HG02798 (cell line): ENCODE results near the gene CHRNA4.
"Not testable (repeated sequence)": the region's sequence is repeated elsewhere in the genome, so short reads cannot be mapped to it uniquely, and the experiment has no call there.

ENCODE experiments used
- ATAC-seq: cut with Tn5 transposase; IDR thresholded peaks from one replicate; pipeline ENCODE4 v1.9.1; 2021; ENCODE audit warnings: mild to moderate bottlenecking; ENCODE audit not compliant: unreplicated experiment, poor library complexity

CHRNA4 gene

GRCh38 chr20:63339154-63340094 lies 21.7 kb downstream of the CHRNA4 start:
- not testable (repeated sequence) for ATAC-seq

DNA sequence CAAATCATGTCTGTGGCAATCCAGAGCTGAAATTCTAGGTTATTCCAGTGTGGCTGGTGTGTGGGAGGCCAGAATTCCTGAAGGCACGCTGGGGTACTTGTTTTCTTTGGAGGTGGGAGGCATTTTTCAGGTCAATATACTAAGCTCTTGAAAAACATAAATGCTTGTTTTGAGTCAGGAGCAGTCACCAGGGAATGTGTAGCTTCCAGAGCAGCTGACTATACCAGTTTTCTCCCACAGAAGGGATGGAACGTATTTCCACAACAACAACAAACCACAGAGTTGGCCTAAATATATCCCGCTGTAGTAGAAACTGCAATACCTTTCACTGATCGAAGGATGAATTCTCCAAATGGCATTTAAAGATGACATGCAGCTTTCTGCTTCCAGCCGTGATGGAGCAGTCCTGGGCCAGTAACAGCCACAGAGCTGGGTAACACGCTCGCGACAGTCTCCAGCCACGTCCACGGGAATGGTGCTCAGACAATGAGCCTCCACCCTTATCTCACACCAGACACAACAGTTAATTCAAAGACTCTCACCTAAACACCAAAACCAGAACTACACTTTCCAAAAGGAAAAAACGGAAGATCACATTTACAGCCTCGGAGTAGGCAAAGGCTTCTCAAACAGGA lies 23.2 kb downstream of the CHRNA4 start:
- ATAC-seq: no peak

DNA sequence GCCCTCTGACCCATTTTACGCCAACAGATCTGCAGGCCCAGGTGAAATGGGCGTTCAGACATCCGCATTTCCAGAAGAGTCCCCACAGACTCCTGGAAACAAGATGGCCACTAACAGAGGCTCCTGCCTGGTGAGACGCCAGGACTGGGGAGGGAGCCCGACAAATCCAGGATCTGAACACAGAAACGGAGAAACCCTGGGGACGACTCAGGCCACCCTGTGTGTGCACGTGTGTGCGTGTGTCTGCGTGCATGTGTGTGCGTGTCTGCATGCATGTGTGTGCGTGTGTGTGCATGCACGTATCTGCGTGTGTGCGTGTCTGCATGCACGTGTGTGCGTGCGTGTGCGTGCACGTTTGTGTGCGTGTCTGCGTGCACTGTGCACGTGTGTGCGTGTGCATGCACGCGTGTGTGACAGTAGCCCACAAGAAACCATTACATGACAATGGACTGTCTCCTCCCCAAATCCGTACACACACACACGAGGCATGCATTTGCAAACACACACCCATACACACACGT lies 24.9 kb downstream of the CHRNA4 start:
- no peak for ATAC-seq

DNA sequence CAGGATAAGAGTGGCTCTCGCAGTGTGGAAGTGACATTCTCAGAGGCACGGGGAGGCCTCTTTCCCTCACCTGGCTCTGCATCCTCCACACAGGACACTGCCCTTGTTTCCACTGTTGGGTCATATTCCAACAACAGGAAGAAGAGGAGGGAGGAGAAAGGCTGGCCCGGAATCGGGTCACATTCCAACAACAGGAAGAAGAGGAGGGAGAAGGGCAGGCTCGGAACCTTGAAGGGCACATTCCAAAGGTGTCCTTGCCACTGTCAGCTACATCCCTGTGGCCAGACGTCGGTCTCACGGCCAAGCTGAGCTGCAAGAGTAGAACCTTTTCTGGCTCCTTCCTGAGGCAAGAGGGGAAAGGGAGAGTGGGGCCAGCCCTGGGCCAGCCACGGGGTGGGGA lies 25.4 kb downstream of the CHRNA4 start:
- no peak for ATAC-seq

DNA sequence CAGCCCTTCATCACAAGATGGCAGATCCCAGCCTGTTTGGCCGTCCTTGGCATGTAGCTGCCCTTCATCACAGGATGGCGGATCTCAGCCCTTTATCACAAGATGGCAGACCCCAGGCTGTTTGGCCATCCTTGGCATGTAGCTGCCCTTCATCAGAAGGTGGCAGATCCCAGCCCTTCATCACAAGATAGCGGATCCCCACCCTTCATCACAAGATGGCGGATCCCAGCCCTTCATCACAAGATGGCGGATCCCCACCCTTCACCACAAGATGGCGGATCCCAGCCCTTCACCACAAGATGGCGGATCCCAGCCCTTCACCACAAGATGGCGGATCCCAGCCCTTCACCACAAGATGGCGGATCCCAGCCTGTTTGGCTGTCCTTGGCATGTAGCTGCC lies 26.1 kb downstream of the CHRNA4 start:
- not testable (repeated sequence) for ATAC-seq

- no peak for ATAC-seq
Observed at GRCh38 chr20:63334356-63334755, 26.8 kb downstream of the CHRNA4 start.

GRCh38 chr20:63333241-63333836 lies 27.8 kb downstream of the CHRNA4 start:
- no peak for ATAC-seq

GRCh38 chr20:63332488-63333240 lies 28.5 kb downstream of the CHRNA4 start:
- ATAC-seq: no peak

DNA sequence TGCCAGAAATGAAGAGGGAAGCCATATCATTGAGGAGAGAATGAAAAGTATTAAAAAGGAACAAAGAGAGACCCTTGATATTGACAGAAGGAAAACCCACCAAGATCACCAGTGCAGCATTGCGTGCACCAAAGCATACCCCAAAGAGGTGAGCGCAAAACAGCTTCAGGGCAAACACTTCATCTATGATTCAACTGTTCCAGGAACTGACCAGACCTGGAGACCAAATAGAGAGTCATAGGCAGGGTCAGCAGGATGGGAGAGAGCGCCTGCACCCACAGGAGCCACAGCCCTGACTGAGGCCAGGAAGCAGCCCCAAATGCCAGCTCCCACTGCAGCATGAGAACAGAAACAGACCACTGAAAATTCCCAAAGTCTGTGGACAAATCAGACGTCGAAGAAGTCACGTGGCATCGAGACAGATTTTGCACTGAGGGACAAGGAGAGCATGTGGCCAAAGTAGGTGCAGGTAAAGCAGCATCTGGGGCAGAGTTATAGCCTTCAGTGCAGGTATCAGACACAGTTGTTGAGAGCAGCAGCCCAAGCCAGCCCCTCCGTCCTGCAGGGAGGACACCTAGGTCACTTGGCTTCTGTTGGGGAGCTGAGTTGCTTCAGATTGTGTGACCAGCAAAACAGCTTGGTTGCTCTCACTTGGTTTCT lies 29.3 kb downstream of the CHRNA4 start:
- no peak for ATAC-seq

DNA sequence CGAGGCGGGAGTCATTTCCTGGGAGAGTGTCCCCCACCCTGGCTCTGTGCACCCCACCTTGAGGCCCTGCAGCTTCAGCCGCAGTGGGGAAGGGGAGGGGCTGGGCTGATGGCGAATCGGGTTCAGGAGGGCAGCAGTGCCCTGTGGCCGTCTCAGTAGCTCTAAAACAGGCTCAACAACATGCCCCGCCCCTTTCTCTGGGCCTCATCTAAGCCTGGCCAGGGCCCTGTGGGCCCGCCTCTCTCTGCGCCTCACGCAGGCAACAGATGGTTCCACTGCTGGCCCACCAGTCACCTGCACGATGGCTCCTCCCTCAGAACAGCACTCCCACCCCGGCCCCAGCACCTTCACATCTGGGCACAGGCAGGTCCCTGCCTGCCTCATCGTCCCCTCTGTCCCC lies 30.2 kb downstream of the CHRNA4 start:
- no peak for ATAC-seq

GRCh38 chr20:63330084-63330760 lies 30.9 kb downstream of the CHRNA4 start:
- ATAC-seq: no peak

- no peak for ATAC-seq
Observed at GRCh38 chr20:63329331-63330083, 31.6 kb downstream of the CHRNA4 start.

DNA sequence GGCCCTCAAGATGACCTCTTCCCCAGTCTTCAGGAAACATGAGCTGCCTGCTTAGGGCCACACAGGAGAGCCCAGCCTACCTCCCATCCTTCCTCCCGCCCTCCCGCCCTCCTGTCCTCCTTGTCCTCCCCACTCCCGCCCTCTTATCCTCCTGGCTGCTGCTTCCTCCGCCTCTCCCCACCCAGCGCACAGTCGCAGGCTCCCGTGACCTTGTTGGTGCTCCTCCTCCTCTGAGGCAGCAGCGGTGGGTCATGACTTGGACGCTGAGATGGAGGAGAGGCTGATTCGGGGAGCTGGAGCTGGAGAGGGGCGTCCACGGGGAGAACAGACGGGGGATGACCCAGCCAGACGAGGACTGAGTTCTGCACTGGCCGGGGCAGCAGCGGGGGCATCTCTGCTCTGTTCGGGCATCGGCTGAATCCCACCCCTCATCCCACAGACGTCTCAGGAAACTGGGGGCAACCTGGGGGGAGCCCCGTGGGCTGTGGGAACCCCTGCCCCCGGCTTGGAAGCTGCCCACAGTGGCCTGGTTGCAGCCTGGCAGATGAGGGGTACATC lies 32.4 kb downstream of the CHRNA4 start:
- ATAC-seq: no peak

DNA sequence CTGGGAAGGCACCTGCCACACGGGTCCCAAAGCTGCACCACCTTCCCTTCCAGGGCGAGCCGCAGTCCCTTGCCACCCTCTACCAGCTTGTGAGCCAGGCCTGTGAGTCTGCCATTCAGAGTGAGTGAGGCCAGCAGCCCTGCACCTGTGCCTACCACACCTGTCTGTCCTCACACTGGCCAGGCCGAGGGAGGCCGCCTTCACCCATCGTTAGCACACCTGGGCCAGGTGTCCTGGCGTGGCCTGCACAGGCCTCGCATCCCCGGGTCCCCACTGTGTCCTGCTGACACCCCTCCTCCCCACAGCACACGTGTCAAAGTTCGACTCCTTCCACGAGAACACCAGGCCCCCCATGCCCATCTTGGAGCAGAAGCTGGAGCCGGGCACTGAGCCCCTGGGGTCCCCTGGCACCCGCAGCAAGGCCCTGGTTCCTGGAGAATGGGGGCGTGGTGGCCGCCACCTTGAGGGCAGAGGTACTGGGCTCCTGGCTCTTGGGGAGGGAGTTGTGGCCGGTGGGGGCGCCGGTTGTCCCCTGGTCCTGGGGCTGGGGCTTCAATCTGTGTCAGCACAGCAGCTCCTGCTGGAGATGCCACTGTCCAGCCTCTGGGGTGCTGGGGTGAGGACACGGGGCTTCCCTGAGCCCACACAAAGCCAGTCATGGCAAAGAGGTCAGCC lies 33.0 kb downstream of the CHRNA4 start:
- no peak for ATAC-seq

GRCh38 chr20:63327231-63327745 lies 33.9 kb downstream of the CHRNA4 start:
- no peak for ATAC-seq

- no peak for ATAC-seq
Observed at GRCh38 chr20:63326314-63327230, 34.6 kb downstream of the CHRNA4 start.
